Natural killer cell (primary cell): ENCODE results near the gene CBFA2T3. TPM values are rescaled to one million over a fixed set of nuclear protein-coding genes. Genes with fewer than 3 reads are reported as not detected.

ENCODE experiments used
- ATAC-seq, 3 donors: fragments of 150-1000 bp in 2 of 3; fragments of 200-7000 bp in 1 of 3; cut with Tn5 transposase; 1 replicate in 1 of 3; 2 replicates in 2 of 3; pipeline ENCODE4 v1.10.0; 2021; ENCODE audit warnings: mild to moderate bottlenecking in 2 of 3, moderate library complexity in 2 of 3
- DNase-seq, 2 donors: peaks; one replicate each; pipeline versions ENCODE4 v3.0.0 to v3.0.0-alpha.2; 2013 to 2021; ENCODE audit warnings: mixed read lengths in 1 of 2
- H3K27ac ChIP-seq: one replicate; pipeline ENCODE4 v1.5.1; 2013; ENCODE audit warnings: mild to moderate bottlenecking, low read length
- H3K27me3 ChIP-seq: one replicate; pipeline ENCODE4 v1.6.1; 2013; ENCODE audit warnings: low read length; ENCODE audit not compliant: control insufficient read depth, insufficient read depth
- H3K36me3 ChIP-seq: one replicate; pipeline ENCODE4 v1.6.1; 2013; ENCODE audit warnings: low read length; ENCODE audit not compliant: control insufficient read depth, insufficient read depth
- H3K4me1 ChIP-seq: one replicate; pipeline ENCODE4 v1.6.1; 2013; ENCODE audit warnings: low read length; ENCODE audit not compliant: control insufficient read depth, insufficient read depth
- H3K4me3 ChIP-seq: one replicate; pipeline ENCODE4 v1.5.1; 2013; ENCODE audit warnings: low read length
- H3K9me3 ChIP-seq: one replicate; pipeline ENCODE4 v1.6.1; 2013; ENCODE audit warnings: low read length; ENCODE audit not compliant: control insufficient read depth, insufficient read depth
- H3K27ac Mint-ChIP-seq, 2 donors: one replicate each; pipeline ENCODE4 v1.8.0; 2022; ENCODE audit warnings: mild to moderate bottlenecking in 2 of 2, mixed read lengths in 2 of 2, moderate library complexity in 1 of 2
- H3K27me3 Mint-ChIP-seq, 2 donors: one replicate each; pipeline ENCODE4 v1.8.0; 2022; ENCODE audit warnings: low read depth in 2 of 2, mixed read lengths in 2 of 2
- H3K36me3 Mint-ChIP-seq: one replicate; pipeline ENCODE4 v1.8.0; 2022; ENCODE audit warnings: mixed read lengths
- H3K4me1 Mint-ChIP-seq, 2 donors: one replicate each; pipeline ENCODE4 v1.8.0; 2022; ENCODE audit warnings: mixed read lengths in 2 of 2
- H3K4me3 Mint-ChIP-seq: one replicate; pipeline ENCODE4 v1.8.0; 2022; ENCODE audit warnings: mild to moderate bottlenecking, moderate library complexity, mixed read lengths
- H3K9me3 Mint-ChIP-seq, 2 donors: one replicate each; pipeline ENCODE4 v1.8.0; 2022; ENCODE audit warnings: mixed read lengths in 2 of 2
- CTCF ChIP-seq: fragments of 200-600 bp; IDR thresholded peaks from one replicate; pipeline ENCODE4 v1.8.0; 2022; ENCODE audit warnings: antibody characterized with exemption
- WGBS: methylation state at CpG from one replicate; pipeline ENCODE4 v1.1.7; 2013; ENCODE audit warnings: missing lambda C conversion rate; ENCODE audit not compliant: insufficient coverage; 5-methylcytosine and 5-hydroxymethylcytosine counted together
- intact Hi-C: fragments of 100-400 bp; cut with micrococcal nuclease; formaldehyde crosslinking; loops from one replicate; pipeline ENCODE4 v1.14.2; 2022
- total RNA-seq, 4 donors: library from RNA; stranded (reverse); fragments of 120-200 nt in 1 of 4; gene quantifications; one replicate each; pipeline versions ENCODE4 v1.2.3 to v1.2.4, GENCODE V29; 2013 to 2022

The CBFA2T3 gene
- total RNA-seq, 3 donors from 2014 or later (not counting 1 experiment from before 2014, with no cell fraction given) = 2.5 to 7.8 (median 4.2) TPM

GRCh38 chr16:88927661-88928060 lies 49.3 kb downstream of the CBFA2T3 start:
- Histone ChIP-seq H3K27ac (no peak overlapping the region), H3K27me3 (no peaks in the 10 kb centered on the region), H3K4me1 (peaks cover 4% of the 10 kb centered on the region), H3K4me3 (no peak overlapping the region), H3K9me3 (no peaks in the 10 kb centered on the region), H3K36me3 (no peaks in the 10 kb centered on the region)
- no peak for DNase-seq
- WGBS = 96% methylated on average over 26 of the region's 26 CpGs
- TF ChIP-seq CTCF = no peak
- Mint-ChIP-seq H3K27me3 (no peaks in the 10 kb centered on the region), H3K9me3 (no peaks in the 10 kb centered on the region), H3K36me3 (no peaks in the 10 kb centered on the region), H3K4me1 (no peaks in the 10 kb centered on the region), H3K4me3 (no peak overlapping the region), H3K27ac (no peak overlapping the region)
- no peak for ATAC-seq
- intact Hi-C loops = no loop called here

- Mint-ChIP-seq H3K4me1 (no peaks in the 10 kb centered on the region), H3K36me3 (no peaks in the 10 kb centered on the region), H3K27me3 (no peaks in the 10 kb centered on the region), H3K4me3 (no peak overlapping the region), H3K27ac (no peak overlapping the region), H3K9me3 (no peaks in the 10 kb centered on the region)
- no peak overlapping the region for H3K4me3 ChIP-seq
- ATAC-seq = no peak
- 85% methylated on average over 21 of the region's 21 CpGs for WGBS
- intact Hi-C loops = no loop called here
- TF ChIP-seq CTCF = no peak
- no peaks in the 10 kb centered on the region for H3K27me3 ChIP-seq
- H3K36me3 ChIP-seq = no peaks in the 10 kb centered on the region
- H3K9me3 ChIP-seq = no peaks in the 10 kb centered on the region
- H3K27ac ChIP-seq = no peak overlapping the region
- no peak for DNase-seq
- H3K4me1 ChIP-seq = peaks cover 10% of the 10 kb centered on the region
Observed at GRCh38 chr16:88927010-88927409, 50.0 kb downstream of the CBFA2T3 start.

- no peak overlapping the region for H3K4me3 Mint-ChIP-seq
- no peaks in the 10 kb centered on the region for H3K4me1 Mint-ChIP-seq
- no peak overlapping the region for H3K4me3 ChIP-seq
- DNase-seq (no peak), ATAC-seq (no peak)
- H3K27ac Mint-ChIP-seq = no peak overlapping the region
- no peaks in the 10 kb centered on the region for H3K27me3 Mint-ChIP-seq
- TF ChIP-seq CTCF = no peak
- no peak overlapping the region for H3K27ac ChIP-seq
- H3K9me3 ChIP-seq = no peaks in the 10 kb centered on the region
- 78% methylated on average over 27 of the region's 27 CpGs for WGBS
- intact Hi-C loops = no loop called here
- no peaks in the 10 kb centered on the region for H3K9me3 Mint-ChIP-seq
- no peaks in the 10 kb centered on the region for H3K27me3 ChIP-seq
- no peaks in the 10 kb centered on the region for H3K36me3 Mint-ChIP-seq
- H3K4me1 ChIP-seq = peaks cover 15% of the 10 kb centered on the region
- H3K36me3 ChIP-seq = no peaks in the 10 kb centered on the region
Observed at GRCh38 chr16:88926374-88926990, 50.5 kb downstream of the CBFA2T3 start.

- Histone ChIP-seq H3K27ac (no peak overlapping the region), H3K4me3 (no peak overlapping the region), H3K27me3 (no peaks in the 10 kb centered on the region), H3K9me3 (no peaks in the 10 kb centered on the region), H3K4me1 (peaks cover 23% of the 10 kb centered on the region), H3K36me3 (no peaks in the 10 kb centered on the region)
- no peak overlapping the region for H3K27ac Mint-ChIP-seq
- no peak overlapping the region for H3K4me3 Mint-ChIP-seq
- H3K36me3 Mint-ChIP-seq = no peaks in the 10 kb centered on the region
- H3K27me3 Mint-ChIP-seq = no peaks in the 10 kb centered on the region
- intact Hi-C loops = no loop called here
- no peak for TF ChIP-seq CTCF
- no peaks in the 10 kb centered on the region for H3K4me1 Mint-ChIP-seq
- 91% methylated on average over 16 of the region's 16 CpGs for WGBS
- H3K9me3 Mint-ChIP-seq = no peaks in the 10 kb centered on the region
- DNase-seq = no peak
- ATAC-seq = no peak
Observed at GRCh38 chr16:88925540-88925887, 51.5 kb downstream of the CBFA2T3 start.
